H1 (cell line): Measurements from ENCODE around the gene GPR156. TPM values are rescaled to one million over a fixed set of nuclear protein-coding genes. Genes with fewer than 3 reads are reported as not detected.

Experiments
- CTCF ChIA-PET: fragments of 300-600 bp; sonication (Branson Sonifier 250); formaldehyde crosslinking; loops from one replicate; lab custom pipeline; 2021; ENCODE audit not compliant: partially characterized antibody; lab: Charles Lee
- POLR2A ChIA-PET: fragments of 300-600 bp; sonication (Branson Sonifier 250); formaldehyde crosslinking; loops from one replicate; lab custom pipeline; 2021; ENCODE audit warnings: inconsistent platforms; ENCODE audit not compliant: partially characterized antibody; lab: Charles Lee
- DNase-seq, 2 experiments: peaks; one replicate each; pipeline versions ENCODE4 v3.0.0 to v3.0.0-alpha.2; 2010 to 2022; ENCODE audit warnings: low spot score in 2 of 2, low read depth in 1 of 2, mixed read lengths in 1 of 2
- FAIRE-seq: peaks from 2 replicates; lab custom pipeline; 2011; peaks lifted over from hg19 to GRCh38; lab: Jason Lieb, UNC
- H2AFZ ChIP-seq: 2 replicates; pipeline ENCODE4 v1.8.1; 2012; ENCODE audit warnings: low read length, inconsistent platforms
- H2AK5ac ChIP-seq: 2 replicates; pipeline ENCODE4 v1.6.1; 2013; ENCODE audit warnings: low read depth, low read length
- H2BK120ac ChIP-seq: replicated peaks from 2 replicates; pipeline ENCODE3; 2013; ENCODE audit warnings: low read depth, low read length, inconsistent platforms
- H2BK12ac ChIP-seq: 2 replicates; pipeline ENCODE4 v1.6.1; 2013; ENCODE audit warnings: low read depth, low read length
- H2BK15ac ChIP-seq: 2 replicates; pipeline ENCODE4 v1.6.1; 2013; ENCODE audit warnings: low read length
- H2BK20ac ChIP-seq: 2 replicates; pipeline ENCODE4 v1.6.1; 2013; ENCODE audit warnings: low read length
- H2BK5ac ChIP-seq: 2 replicates; pipeline ENCODE4 v1.6.1; 2013; ENCODE audit warnings: low read depth, low read length
- H3K14ac ChIP-seq: 2 replicates; pipeline ENCODE4 v1.6.1; 2013; ENCODE audit warnings: inconsistent platforms; ENCODE audit not compliant: insufficient read length
- H3K18ac ChIP-seq: 2 replicates; pipeline ENCODE4 v1.6.1; 2013; ENCODE audit warnings: low read length; ENCODE audit errors: extremely low read depth
- H3K23ac ChIP-seq: 2 replicates; pipeline ENCODE4 v1.6.1; 2013; ENCODE audit warnings: inconsistent platforms; ENCODE audit not compliant: insufficient read length
- H3K23me2 ChIP-seq: 2 replicates; pipeline ENCODE4 v1.6.1; 2013; ENCODE audit warnings: low read depth, low read length
- H3K27ac ChIP-seq: 2 replicates; pipeline ENCODE4 v1.6.1; 2011; ENCODE audit warnings: low read depth, low read length, inconsistent platforms
- H3K27me3 ChIP-seq, 4 experiments: replicated peaks in 1 of 4; 1 replicate in 1 of 4; 2 replicates in 3 of 4; pipeline versions ENCODE4 v1.6.1 to v1.8.1; 2011 to 2013; ENCODE audit warnings: low read length in 3 of 4, mild to moderate bottlenecking in 3 of 4, inconsistent platforms in 2 of 4, mixed read lengths in 2 of 4, moderate library complexity in 1 of 4; ENCODE audit not compliant: control insufficient read depth in 3 of 4, insufficient read depth in 3 of 4; ENCODE audit errors: extremely low read depth in 1 of 4
- H3K36me3 ChIP-seq, 4 experiments: 2 replicates each; pipeline versions ENCODE4 v1.6.1 to v1.8.1; 2011 to 2013; ENCODE audit warnings: mild to moderate bottlenecking in 4 of 4, low read length in 3 of 4, moderate library complexity in 2 of 4, control low read depth in 1 of 4, inconsistent platforms in 1 of 4; ENCODE audit not compliant: insufficient read depth in 4 of 4, control insufficient read depth in 2 of 4
- H3K4ac ChIP-seq: replicated peaks from 2 replicates; pipeline ENCODE3; 2013; ENCODE audit warnings: low read length, low read depth, mixed read lengths, inconsistent platforms; ENCODE audit not compliant: insufficient read length
- H3K4me1 ChIP-seq, 4 experiments: replicated peaks in 1 of 4; 1 replicate in 1 of 4; 2 replicates in 3 of 4; pipeline versions ENCODE4 v1.6.1 to v1.8.1; 2011 to 2013; ENCODE audit warnings: low read length in 3 of 4, inconsistent platforms in 2 of 4, mixed read lengths in 1 of 4; ENCODE audit not compliant: insufficient read depth in 4 of 4, control insufficient read depth in 3 of 4
- H3K4me2 ChIP-seq, 2 experiments: 2 replicates each; pipeline versions ENCODE4 v1.6.1 to v1.8.1; 2011 to 2013; ENCODE audit warnings: low read depth in 2 of 2, low read length in 2 of 2, control low read depth in 1 of 2, inconsistent platforms in 1 of 2, mild to moderate bottlenecking in 1 of 2; ENCODE audit not compliant: insufficient read depth in 1 of 2
- H3K4me3 ChIP-seq, 4 experiments: fragments of 200-600, 300-600 bp in 1 of 4; sonication (generic), shearing (Covaris generic), sonication (Bioruptor Twin) in 1 of 4; 2 replicates each; pipeline versions ENCODE4 v1.5.1 to v1.8.1; 2011 to 2016; ENCODE audit warnings: low read length in 4 of 4, low read depth in 3 of 4, control low read depth in 2 of 4, inconsistent platforms in 2 of 4, mild to moderate bottlenecking in 2 of 4, mixed read lengths in 1 of 4, moderate library complexity in 1 of 4; ENCODE audit not compliant: insufficient read depth in 2 of 4; ENCODE audit errors: extremely low read depth in 1 of 4
- H3K56ac ChIP-seq: replicated peaks from 2 replicates; pipeline ENCODE3; 2013; ENCODE audit warnings: low read depth, mild to moderate bottlenecking, mixed read lengths, low read length, inconsistent platforms; ENCODE audit not compliant: insufficient read length
- H3K79me1 ChIP-seq: 2 replicates; pipeline ENCODE4 v1.6.1; 2013; ENCODE audit warnings: low read depth, low read length, control low read depth
- H3K79me2 ChIP-seq, 2 experiments: 2 replicates each; pipeline versions ENCODE4 v1.6.1 to v1.8.1; 2012 to 2013; ENCODE audit warnings: low read length in 2 of 2, mild to moderate bottlenecking in 2 of 2, inconsistent platforms in 1 of 2; ENCODE audit not compliant: insufficient read depth in 2 of 2, control insufficient read depth in 1 of 2
- H3K9ac ChIP-seq, 4 experiments: replicated peaks in 1 of 4; 1 replicate in 1 of 4; 2 replicates in 3 of 4; pipeline versions ENCODE4 v1.6.1 to v1.8.1; 2011 to 2013; ENCODE audit warnings: low read depth in 3 of 4, low read length in 3 of 4, control low read depth in 2 of 4, mild to moderate bottlenecking in 2 of 4, moderate library complexity in 2 of 4, inconsistent platforms in 1 of 4; ENCODE audit errors: extremely low read depth in 1 of 4
- H3K9me3 ChIP-seq, 2 experiments: 2 replicates each; pipeline versions ENCODE4 v1.6.1 to v1.8.1; 2012 to 2013; ENCODE audit warnings: mild to moderate bottlenecking in 2 of 2, moderate library complexity in 2 of 2, control low read depth in 1 of 2, inconsistent platforms in 1 of 2, low read depth in 1 of 2, low read length in 1 of 2, mixed read lengths in 1 of 2; ENCODE audit not compliant: insufficient read depth in 2 of 2
- H4K20me1 ChIP-seq, 2 experiments: replicated peaks in 1 of 2; 2 replicates each; pipeline versions ENCODE3 to v1.8.1; 2011 to 2013; ENCODE audit warnings: inconsistent platforms in 2 of 2, low read length in 2 of 2, mild to moderate bottlenecking in 1 of 2; ENCODE audit not compliant: insufficient read depth in 2 of 2, control insufficient read depth in 1 of 2
- H4K5ac ChIP-seq: 2 replicates; pipeline ENCODE4 v1.6.1; 2013; ENCODE audit warnings: low read length, low read depth, mixed read lengths, inconsistent platforms; ENCODE audit not compliant: insufficient read length
- H4K8ac ChIP-seq: 2 replicates; pipeline ENCODE4 v1.8.0; 2013; ENCODE audit warnings: mild to moderate bottlenecking, moderate library complexity, low read length, inconsistent platforms; ENCODE audit not compliant: insufficient read depth; ENCODE audit errors: extremely low read depth
- H4K91ac ChIP-seq: replicated peaks from 2 replicates; pipeline ENCODE3; 2013; ENCODE audit warnings: low read length, mixed read lengths, inconsistent platforms; ENCODE audit not compliant: insufficient read length
- POLR2AphosphoS5 ChIP-seq: IDR thresholded peaks from 2 replicates; pipeline ENCODE4 v1.6.1; 2011; ENCODE audit warnings: low read depth, low read length
- ZNF274 ChIP-seq: IDR thresholded peaks from 2 replicates; pipeline ENCODE4 v1.7.0; 2012; ENCODE audit warnings: low read length, borderline replicate concordance; ENCODE audit errors: extremely low read depth
- WGBS, 2 experiments: shearing (Covaris generic) in 1 of 2; methylation state at CpG; one replicate each; pipeline versions ENCODE4 v1.1.6 to v1.1.7; 2013 to 2015; ENCODE audit warnings: low lambda C conversion rate in 2 of 2, mixed read lengths in 2 of 2, inconsistent platforms in 1 of 2, low coverage in 1 of 2, missing lambda C conversion rate in 1 of 2; ENCODE audit not compliant: insufficient replicate concordance in 2 of 2, insufficient coverage in 1 of 2, insufficient read length in 1 of 2; ENCODE audit errors: extremely low coverage in 1 of 2, missing lambda C conversion rate in 1 of 2; 5-methylcytosine and 5-hydroxymethylcytosine counted together
- polyA plus RNA-seq, 7 experiments: library from polyadenylated mRNA; depleted of rRNA in 3 of 7; stranded (reverse) in 5 of 7; unstranded in 2 of 7; fragments of >200 nt in 5 of 7; fragments of 200-250 nt in 2 of 7; gene quantifications; 1 replicate in 5 of 7; 2 replicates in 1 of 7; 4 replicates in 1 of 7; pipeline versions ENCODE4 v1.2.1 to v1.2.3, GENCODE V29; 2011 to 2013; ENCODE audit warnings: missing spikeins in 2 of 7, mixed read lengths in 2 of 7
- total RNA-seq: library from RNA; stranded (reverse); fragmentation: NEBNext Ultra II Directional; extraction: Animal tissue kit (Norgen Biotek cat#: 25700); gene quantifications from 2 replicates; pipeline ENCODE4 v1.2.1, GENCODE V29; 2021

GPR156 gene
- total and polyA plus RNA-seq, 2 of the 8 experiments (the other 6 are each of a cell fraction or from before 2014, with no cell fraction given): 1.6 to 1.8 TPM

GRCh38 chr3:120153294-120153693 is 131.7 kb downstream of the GPR156 start:
- Histone ChIP-seq H3K18ac (no peak overlapping the region), H3K14ac (no peak overlapping the region), H2BK120ac (no peak overlapping the region), H4K20me1 (no peaks in the 10 kb centered on the region), H3K27me3 (no peaks in the 10 kb centered on the region), H4K91ac (no peak overlapping the region), H2AFZ (no peak overlapping the region), H3K4ac (no peak overlapping the region), H4K8ac (no peak overlapping the region), H2BK15ac (no peak overlapping the region), H2BK12ac (no peak overlapping the region), H3K23ac (no peak overlapping the region), H3K4me1 (no peaks in the 10 kb centered on the region), H3K56ac (no peak overlapping the region), H3K79me2 (no peaks in the 10 kb centered on the region), H2BK20ac (no peak overlapping the region), H4K5ac (no peak overlapping the region), H3K9me3 (peaks cover 16% of the 10 kb centered on the region in 2 experiments), H3K4me3 (no peak overlapping the region), H3K4me2 (no peak overlapping the region), H3K9ac (no peak overlapping the region), H3K36me3 (no peaks in the 10 kb centered on the region), H2AK5ac (no peak overlapping the region), H3K79me1 (no peaks in the 10 kb centered on the region), H3K27ac (no peak overlapping the region), H2BK5ac (no peak overlapping the region), H3K23me2 (no peaks in the 10 kb centered on the region)
- TF ChIP-seq POLR2AphosphoS5 (no peak), ZNF274 (no peak)
- no peak for FAIRE-seq
- ChIA-PET CTCF (interaction anchor here (0.7 to 1.3 kb wide), 3 partner anchors 9 to 14 kb away, joined by 3 to 6 read pairs (median 4); no protein-coding TSS in a partner anchor), POLR2A (interaction anchor here (1.2 kb wide), 1 partner anchor 24 kb away, joined by 3 read pairs; no protein-coding TSS in a partner anchor)
- WGBS, 2 experiments: 83% methylated on average over 2 of the region's 2 CpGs; no CpG with 5 or more reads in 1 of the 2 experiments
- DNase-seq: no peak
